Retina (tissue), 1 donor: ENCODE measurements around the gene SLC38A7.
"Not testable (repeated sequence)": the region's sequence is repeated elsewhere in the genome, so short reads cannot be mapped to it uniquely, and the experiment has no call there.

Experiments used
- DNase-seq: peaks from one replicate; pipeline ENCODE4 v3.0.0-alpha.2; 2016

SLC38A7 gene, protein sequence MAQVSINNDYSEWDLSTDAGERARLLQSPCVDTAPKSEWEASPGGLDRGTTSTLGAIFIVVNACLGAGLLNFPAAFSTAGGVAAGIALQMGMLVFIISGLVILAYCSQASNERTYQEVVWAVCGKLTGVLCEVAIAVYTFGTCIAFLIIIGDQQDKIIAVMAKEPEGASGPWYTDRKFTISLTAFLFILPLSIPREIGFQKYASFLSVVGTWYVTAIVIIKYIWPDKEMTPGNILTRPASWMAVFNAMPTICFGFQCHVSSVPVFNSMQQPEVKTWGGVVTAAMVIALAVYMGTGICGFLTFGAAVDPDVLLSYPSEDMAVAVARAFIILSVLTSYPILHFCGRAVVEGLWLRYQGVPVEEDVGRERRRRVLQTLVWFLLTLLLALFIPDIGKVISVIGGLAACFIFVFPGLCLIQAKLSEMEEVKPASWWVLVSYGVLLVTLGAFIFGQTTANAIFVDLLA

DNA sequence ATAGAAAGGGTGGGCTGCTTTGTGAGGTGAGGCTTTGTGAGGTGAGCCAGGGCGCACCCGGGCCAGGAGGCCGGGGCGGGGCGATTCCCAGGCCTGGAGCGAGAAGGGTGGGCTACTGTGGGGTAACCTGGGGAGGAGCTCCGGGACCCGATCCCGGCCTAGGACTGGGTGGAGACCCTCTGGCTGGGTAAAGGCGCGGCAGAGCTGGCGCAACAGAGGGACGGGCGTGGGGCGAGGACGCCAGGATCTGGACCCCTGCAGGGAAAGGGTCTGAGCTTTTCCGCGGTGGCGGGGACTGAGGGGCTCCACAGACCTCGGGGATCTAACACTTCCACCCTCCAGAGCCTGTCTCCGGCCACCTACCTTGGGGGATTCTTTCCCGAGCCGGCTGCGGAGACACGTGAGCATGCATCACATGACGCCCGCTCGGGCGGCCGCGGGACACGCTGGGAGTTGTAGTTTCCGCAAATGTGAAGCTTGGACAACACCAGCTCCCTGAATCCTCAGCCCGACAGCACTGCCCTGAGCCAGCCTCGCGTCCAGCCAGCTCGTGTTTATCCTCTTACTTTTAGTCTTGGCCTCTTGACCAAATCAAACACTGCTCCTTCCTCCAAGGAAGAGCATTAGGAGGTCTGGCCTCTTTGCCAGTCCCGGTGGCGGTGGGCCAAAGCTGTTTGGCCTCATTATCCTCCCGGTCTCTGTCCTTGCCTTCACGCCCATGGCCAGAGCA is at the start of gene SLC38A7:
TSS of gene SLC38A7 (minus strand) at position 417 of the 730 bp plus-strand sequence. CDS start 4,644 bp downstream, outside the sequence.
- peak; percentile 92 for DNase-seq

DNA sequence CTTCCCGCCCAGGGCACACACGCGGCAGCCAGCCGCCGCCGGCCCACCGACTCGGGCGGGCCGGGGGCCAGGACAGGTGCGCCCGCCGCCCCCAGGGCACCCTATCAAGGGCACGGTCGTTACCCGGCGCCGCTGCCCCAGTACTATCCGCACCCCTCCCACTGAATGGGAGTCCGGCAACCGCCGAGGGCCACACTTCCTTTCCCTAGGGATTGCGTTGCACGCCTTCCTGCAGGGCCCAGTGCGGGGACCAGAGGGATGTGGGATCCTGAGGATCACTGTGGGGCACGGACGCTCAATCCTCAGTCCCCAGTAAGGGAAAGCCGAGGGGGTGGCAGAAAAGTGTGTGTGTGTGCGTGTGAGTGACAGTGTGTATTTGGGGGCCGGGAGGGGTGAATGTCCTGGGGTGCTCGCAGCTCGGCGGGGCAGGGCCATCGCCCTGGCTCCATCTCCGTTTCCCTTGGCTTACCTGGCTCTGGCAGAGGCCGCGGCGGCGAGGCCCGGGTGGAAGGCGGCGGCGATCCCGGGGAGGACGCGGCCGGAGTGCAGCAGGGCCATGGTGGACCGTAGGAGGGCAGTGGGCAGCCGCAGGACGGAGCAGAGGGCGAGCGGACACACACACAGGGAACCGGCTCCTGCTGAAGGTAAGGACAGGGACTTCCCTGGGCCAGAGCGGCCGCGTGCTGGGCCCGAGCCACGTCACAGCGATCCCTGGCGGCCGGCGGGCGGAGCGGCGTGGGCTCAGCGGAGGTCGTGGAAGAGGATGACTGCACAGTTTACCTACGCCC is 49.3 kb upstream of the SLC38A7 start, which contains the start of gene GOT2:
TSS of gene GOT2 (minus strand) at position 646 of the 788 bp plus-strand sequence. CDS start at position 558, 88 bp downstream.
- peak; percentile 96 for DNase-seq

DNA sequence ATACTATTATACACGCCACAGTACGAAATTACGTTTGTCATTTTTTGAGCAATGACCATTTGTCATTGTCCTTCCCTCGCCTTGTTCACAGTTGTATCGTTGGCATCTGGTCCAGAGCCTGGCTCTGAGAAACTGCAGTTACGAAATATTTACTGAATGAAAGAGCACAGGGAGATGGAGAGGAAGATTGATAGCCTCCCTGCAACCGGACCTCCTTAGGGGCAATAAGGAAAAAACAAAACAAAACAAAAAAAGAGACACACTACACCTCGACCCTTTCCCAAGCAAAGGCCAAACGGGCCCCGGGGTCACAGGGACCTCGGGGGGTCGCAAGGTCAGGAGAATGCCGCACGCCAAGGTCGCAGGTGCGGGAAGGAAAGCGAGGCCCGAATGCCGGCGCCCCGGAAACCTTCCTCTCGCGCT is 48.7 kb upstream of the SLC38A7 start:
- DNase-seq: no peak

DNA sequence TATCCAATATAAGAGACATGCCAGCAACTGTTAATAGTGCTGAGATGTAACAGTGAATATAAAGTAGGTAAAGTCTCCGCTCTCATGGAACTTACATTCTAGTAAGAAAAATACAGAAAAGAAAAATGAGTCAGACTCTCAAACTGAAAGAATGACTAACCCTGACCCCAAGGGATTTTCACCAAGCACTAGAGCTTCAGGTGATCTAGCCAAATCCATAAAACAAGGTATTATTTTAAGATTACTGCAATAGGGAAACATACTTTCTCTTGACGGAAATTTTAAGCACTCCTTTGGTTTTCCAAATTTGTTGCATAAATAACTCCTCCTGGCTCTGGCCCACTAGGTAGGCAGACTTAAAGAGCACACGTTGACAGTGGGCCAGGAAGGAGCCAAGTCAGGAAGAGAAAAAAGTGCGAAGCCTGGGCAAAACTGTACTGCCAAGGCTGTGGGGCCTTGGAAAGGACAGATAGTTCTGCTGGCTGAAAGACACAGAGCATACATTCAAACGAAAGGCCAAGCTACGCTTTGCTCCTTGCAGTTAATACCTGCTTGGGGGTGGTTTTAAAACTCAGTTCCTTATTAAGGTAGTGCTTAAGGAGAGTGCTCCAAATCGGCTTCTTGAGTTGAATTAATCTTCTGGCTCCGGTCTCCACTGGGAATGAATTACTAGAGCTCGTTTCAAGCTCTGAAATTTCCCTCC is 48.1 kb upstream of the SLC38A7 start:
- peak; percentile 8 for DNase-seq

- DNase-seq: no peak
Observed at GRCh38 chr16:58730724-58731370, 46.3 kb upstream of the SLC38A7 start.

DNA sequence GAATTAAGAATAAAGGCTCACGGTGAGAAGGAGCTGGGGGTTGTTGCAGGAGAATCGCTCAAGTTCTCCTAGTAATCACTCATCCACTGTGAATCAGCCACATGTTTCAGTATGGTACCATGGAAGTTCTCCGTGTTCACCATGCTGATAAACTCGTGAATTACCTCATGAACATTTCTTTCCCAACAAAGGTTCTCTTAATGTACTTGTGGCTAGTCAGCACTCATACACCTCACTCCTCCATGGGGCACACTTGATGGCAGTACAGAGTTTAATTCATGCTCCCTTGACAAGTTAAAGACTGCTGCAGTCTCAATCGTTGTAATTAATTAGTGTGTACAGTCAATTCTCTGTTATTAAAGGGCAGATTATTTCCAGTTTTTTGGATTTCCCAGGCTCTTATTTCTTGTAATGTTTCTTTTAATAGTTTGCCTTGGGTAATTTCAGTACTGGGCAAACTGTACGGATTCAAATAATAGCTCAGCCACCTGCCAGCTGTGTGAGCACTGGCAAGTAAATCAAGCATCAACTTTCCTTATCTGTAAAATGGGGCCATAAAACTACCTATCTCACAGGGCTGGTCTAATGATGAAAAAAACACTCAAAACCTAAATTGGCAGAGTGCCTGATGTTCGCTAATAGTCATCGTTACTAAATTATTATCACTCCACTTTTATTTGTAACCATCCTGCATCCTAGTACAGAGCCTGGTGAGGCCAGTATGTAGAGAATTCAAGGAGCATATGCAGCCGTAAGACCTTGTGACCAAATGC is 43.4 kb upstream of the SLC38A7 start:
- no peak for DNase-seq

DNA sequence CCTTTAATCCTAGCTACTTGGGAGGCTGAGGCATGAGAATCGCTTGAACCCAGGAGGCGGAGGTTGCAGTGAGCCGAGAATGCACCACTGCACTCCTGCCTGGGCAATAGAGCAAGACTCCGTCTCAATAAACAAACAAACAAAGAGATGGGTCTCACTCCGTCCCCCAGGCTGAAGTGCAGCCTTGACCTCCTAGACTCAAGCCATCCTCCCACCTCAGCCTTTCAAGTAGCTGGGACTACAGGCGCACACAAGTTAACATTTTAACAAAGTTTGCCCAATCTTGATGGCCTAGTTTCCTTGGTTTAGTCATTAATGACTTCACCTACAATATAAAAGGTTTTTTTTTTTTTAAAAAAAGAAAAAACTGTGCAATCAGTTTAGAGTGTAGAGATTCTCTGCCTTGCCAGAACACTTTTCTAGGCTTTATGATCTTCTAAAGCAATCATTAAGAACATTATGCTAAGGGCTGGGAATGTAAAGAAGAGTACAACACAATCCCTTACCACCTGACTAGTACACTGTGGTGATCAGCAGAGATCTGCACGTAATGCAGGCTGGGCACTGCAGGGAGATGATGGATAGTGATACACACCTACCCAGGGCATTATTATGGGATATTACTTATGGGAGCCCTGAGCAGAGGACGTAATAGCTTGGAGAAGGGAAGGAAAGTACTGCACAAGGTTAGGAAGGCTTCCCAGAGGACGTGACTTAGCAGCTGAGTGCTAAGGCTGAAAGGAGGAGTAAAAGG is 42.6 kb upstream of the SLC38A7 start:
- DNase-seq: no peak

GRCh38 chr16:58723109-58723508 is 38.5 kb upstream of the SLC38A7 start:
- no peak for DNase-seq

DNA sequence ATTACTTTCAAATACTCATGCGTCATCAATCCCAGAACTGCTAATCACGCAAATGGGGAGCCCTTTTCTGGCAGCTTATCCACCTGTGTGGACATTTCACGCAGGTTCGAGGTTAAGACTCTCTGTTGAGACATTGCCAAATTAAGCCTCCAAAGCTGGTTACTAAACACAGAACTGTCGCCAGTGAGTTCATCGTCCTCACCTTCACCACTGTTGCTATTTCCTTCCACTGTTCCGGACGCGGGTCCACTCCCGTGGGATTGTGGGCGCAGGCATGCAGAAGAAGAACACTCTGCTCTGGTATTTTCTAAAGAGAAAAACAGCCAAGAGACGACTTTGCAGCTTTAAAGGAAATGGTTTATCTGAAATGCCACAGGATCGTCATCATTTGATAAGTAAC is 33.4 kb upstream of the SLC38A7 start:
- DNase-seq: no peak

DNA sequence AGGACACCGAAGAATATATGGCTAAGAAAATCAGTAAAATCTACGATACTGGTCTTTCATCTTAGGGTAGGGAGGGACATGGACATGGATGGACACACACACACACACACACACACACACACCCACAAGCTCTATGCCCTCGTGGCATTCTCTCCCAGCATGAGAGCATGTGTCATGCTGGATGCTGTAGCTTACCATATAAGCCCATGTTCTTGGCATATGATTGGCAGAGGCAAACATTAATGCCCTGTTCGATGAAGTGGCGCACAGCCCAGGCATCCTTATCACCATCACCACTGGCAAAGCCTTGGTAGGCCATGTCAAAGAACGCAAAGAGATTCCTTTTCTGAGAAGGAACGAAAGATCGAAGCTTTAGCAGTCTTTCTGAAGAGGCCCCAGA is 31.9 kb upstream of the SLC38A7 start:
- no peak for DNase-seq

DNA sequence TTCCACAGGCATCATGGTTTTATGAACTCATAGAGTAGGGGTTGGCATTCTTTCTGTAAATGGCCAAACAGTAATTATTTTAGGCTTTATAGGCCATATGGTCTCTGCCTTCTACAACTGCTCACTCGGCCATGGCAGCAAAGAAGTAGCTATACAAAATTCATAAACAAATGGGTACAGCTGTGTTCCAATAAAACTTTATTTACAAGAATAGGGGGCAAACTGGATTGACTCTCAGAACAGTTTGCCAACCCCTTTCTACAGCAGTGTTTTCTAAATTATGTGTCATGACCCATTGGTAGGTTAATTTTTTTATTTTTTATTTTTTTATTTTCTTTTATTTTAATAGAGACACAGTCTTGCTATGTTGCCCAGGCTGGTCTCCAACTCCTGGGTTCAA is 29.2 kb upstream of the SLC38A7 start:
- no peak for DNase-seq

GRCh38 chr16:58709333-58709732 is 24.8 kb upstream of the SLC38A7 start:
- no peak for DNase-seq

DNA sequence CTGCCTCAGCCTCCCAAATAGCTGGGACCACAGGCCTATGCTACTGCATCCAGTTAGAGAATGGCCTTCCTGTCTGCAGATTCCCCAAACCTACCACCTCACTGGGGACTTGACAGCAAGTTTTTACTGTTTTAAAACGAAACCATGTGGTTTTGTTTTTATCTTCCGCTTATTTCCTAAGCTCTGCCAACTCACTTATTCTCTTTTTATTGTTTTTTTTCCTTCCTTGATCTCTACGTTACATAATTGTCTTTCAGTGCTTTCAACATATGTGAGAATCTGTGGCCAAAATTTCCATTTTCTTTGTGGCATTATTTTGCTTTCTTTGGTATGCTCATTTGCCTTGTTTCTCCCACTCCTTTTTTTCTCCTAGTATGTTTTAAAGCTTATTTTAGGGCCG is 14.6 kb upstream of the SLC38A7 start:
- no peak for DNase-seq

- DNase-seq: no peak
Observed at GRCh38 chr16:58695368-58695767, 10.8 kb upstream of the SLC38A7 start.

DNA sequence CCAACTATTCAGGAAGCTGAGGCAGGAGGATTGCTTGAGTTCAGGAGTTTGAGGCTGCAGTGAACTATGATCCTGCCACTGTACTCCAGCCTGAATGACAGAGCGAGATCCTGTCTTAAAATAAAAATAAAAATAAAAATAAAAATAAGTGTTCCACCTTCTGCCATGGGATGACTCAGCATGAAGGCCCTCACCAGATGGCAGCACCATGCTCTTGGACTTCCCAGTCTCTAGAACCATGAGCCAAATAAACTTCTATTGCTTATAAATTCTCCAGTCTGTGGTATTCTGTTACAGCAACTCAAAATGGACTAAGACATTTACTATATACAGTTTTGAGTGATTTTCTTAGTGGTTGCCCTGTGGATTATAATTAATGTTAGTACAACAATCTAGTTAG is 7.9 kb upstream of the SLC38A7 start:
- DNase-seq: no peak

GRCh38 chr16:58686985-58687706 is 2.6 kb upstream of the SLC38A7 start:
- not testable (repeated sequence) for DNase-seq

DNA sequence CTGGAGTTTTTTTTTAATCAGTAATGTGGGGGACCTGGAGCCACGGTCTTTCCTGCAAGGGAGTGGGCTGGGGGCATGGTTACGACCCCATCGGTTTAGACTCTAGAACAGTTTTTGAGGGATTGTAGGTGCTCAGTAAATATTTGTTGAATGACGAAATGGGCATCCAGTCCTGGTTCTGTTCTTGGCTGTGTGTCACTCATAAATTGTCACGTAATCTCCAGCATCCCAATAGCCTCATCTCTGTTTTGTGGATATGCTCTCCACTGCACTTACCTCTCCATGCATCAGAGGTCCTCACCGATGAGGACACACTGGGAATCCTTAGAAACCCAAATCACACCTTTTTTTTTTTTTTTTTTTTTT is 497 bp upstream of the SLC38A7 start:
- DNase-seq: no peak

DNA sequence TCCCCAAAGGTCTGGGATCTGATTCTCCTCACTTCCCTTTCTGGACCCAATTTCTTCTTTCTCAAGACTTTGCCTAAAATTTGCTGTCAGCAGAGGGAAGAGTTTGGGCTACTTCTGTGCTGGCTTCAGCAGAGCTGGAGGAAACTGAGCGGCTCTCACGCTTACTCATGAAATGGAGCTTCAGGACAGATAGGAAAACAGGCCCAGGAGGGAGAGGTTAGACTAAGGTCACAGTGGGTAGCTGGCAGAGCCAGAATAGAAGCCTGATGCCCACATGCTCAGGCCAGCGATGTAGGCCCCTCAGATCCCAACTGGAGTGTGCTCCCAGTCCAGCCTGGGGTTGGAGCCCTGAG is 593 bp downstream of the SLC38A7 start:
- no peak for DNase-seq

DNA sequence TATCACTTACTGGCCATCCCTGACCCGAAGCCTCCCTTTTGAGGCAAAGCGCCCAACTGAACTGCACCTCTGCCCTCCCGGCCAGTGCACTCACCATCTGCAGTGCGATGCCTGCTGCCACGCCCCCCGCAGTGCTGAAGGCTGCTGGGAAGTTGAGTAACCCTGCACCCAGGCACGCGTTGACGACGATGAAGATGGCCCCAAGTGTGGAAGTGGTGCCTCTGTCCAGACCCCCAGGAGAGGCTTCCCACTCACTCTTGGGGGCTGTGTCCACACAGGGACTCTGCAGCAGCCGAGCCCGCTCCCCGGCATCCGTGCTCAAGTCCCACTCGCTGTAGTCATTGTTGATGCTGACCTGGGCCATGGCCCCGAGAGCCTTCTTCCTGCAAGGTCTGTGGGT is 4.8 kb downstream of the SLC38A7 start:
- no peak for DNase-seq

DNA sequence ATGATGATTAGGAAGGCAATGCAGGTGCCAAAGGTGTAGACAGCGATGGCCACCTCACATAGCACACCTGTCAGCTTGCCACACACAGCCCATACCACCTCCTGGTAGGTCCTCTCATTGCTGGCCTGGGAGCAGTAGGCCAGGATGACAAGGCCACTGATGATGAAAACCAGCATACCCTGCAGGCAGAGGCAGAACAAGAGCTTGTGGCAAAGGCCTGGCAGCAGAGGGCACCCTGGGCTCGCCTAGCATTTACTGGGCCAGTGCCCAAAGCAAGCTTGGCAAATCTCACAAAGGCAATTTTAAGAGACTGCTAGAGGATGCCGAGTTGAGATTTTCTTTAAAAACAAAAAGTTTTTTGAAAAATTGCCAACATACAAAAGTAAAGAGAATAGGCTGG is 5.9 kb downstream of the SLC38A7 start:
- no peak for DNase-seq
